ENCODE data around the gene MARK2.

DNA sequence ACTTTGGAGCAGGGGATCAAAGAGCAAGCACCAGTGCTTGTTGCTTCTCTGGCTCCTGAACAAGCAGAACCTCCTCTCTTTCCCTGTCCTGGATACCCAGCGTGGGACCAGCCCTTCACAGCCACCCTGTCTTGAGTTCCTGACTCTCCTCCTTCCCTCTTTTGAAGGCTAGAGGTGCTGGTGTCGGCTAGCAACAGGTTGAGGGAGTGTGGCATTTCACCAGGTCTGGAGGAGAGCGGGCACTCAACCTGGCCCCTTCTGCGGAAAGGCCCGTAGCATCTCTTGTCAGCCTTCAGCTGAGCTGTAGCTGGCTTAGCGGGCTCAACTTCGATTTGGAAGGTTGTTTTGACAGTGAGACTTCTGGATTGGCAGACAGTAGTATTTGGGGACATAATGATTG, 51.5 kb downstream of the MARK2 start:
- TF ChIP-seq, protein P1, sequence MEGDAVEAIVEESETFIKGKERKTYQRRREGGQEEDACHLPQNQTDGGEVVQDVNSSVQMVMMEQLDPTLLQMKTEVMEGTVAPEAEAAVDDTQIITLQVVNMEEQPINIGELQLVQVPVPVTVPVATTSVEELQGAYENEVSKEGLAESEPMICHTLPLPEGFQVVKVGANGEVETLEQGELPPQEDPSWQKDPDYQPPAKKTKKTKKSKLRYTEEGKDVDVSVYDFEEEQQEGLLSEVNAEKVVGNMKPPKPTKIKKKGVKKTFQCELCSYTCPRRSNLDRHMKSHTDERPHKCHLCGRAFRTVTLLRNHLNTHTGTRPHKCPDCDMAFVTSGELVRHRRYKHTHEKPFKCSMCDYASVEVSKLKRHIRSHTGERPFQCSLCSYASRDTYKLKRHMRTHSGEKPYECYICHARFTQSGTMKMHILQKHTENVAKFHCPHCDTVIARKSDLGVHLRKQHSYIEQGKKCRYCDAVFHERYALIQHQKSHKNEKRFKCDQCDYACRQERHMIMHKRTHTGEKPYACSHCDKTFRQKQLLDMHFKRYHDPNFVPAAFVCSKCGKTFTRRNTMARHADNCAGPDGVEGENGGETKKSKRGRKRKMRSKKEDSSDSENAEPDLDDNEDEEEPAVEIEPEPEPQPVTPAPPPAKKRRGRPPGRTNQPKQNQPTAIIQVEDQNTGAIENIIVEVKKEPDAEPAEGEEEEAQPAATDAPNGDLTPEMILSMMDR (IDR thresholded peaks at IDR 0.05), result no peak
- TF ChIP-seq EP300 (IDR thresholded peaks at IDR 0.05), result no peak
